D721Med (cell line): ENCODE results near the gene MARS1.

Experiments used
- DNase-seq: peaks from one replicate; pipeline ENCODE4 v3.0.0; 2011; ENCODE audit warnings: low spot score; ENCODE audit not compliant: insufficient read length
- FAIRE-seq: peaks from 2 replicates; lab custom pipeline; 2011; peaks lifted over from hg19 to GRCh38; lab: Jason Lieb, UNC
- CTCF ChIP-seq: IDR thresholded peaks from 2 replicates; pipeline ENCODE4 v1.5.1; 2012; ENCODE audit warnings: mild to moderate bottlenecking, control low read depth; ENCODE audit not compliant: insufficient read depth; ENCODE audit errors: missing control alignments

MARS1 gene

GRCh38 chr12:57462251-57462911, 25.5 kb upstream of the MARS1 start:
- FAIRE-seq (no peak), DNase-seq (peak; percentile 93)
- peak; percentile 97 for TF ChIP-seq CTCF

GRCh38 chr12:57462912-57463253, 25.0 kb upstream of the MARS1 start:
- FAIRE-seq (no peak), DNase-seq (no peak)
- no peak for TF ChIP-seq CTCF

GRCh38 chr12:57464569-57464968, 23.3 kb upstream of the MARS1 start:
- FAIRE-seq (no peak), DNase-seq (no peak)
- TF ChIP-seq CTCF = no peak

GRCh38 chr12:57465030-57465746, 22.7 kb upstream of the MARS1 start:
- DNase-seq (no peak), FAIRE-seq (no peak)
- no peak for TF ChIP-seq CTCF

GRCh38 chr12:57465747-57466505, 21.9 kb upstream of the MARS1 start:
- no peak for FAIRE-seq
- DNase-seq = no peak
- no peak for TF ChIP-seq CTCF

- no peak for TF ChIP-seq CTCF
- FAIRE-seq (no peak), DNase-seq (no peak)
Observed at GRCh38 chr12:57467212-57467874, 20.5 kb upstream of the MARS1 start.
